AG09309 (cell line): Measurements from ENCODE around the gene FAM83F.

ENCODE experiments used
- DNase-seq: peaks from one replicate; pipeline ENCODE4 v3.0.0-alpha.2; 2010; ENCODE audit warnings: low read depth
- H3K4me3 ChIP-seq: 2 replicates; pipeline ENCODE4 v1.5.1; 2011; ENCODE audit warnings: mild to moderate bottlenecking, low read depth, low read length, moderate library complexity; ENCODE audit not compliant: control insufficient read depth
- CTCF ChIP-seq: IDR thresholded peaks from 2 replicates; pipeline ENCODE4 v1.5.1; 2011; ENCODE audit warnings: mild to moderate bottlenecking, low read depth, low read length, inconsistent platforms; ENCODE audit not compliant: insufficient read depth, control insufficient read depth; ENCODE audit errors: missing control alignments

FAM83F gene

GRCh38 chr22:40029189-40029890 lies 34.6 kb downstream of the FAM83F start:
- no peak for TF ChIP-seq CTCF
- no peak overlapping the region for H3K4me3 ChIP-seq

DNA sequence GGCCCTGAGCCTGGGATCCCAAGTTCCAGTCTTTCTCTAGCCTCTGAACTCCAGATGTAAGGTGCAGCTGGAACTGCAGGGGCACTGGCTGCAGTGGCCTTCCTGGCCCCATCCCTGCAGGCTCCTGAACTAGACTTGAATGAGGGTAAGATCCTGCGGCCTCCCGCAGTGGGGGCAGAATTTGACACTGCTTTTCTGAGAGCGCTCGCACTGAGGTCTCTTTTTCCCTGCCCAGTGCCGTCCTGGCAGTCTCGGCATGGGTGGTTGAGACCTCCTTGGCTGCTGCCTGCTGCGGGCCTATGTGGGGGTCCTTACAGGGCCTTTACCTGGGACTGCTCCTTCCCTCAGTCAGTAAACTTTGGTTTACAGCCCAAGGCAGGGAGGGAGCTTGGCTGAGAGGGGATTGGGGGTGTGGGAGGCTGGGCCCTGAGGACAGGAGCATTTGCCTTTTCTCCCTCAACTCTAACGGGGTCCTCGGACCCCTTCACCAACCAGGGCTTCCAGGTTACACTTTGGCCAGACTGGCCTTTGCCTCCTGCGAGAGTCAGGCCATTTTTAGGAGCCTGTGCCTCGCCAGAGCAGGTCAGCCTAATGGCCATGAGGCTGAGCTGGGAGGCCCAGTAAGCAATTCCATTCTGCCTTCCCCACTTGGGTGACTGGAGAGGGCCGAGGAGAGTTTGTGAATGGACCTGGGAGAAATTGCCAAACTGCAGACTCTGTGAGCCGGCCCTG lies 35.4 kb downstream of the FAM83F start:
- H3K4me3 ChIP-seq, result no peak overlapping the region
- TF ChIP-seq CTCF, result no peak
- DNase-seq, result no peak

More at GRCh38 chr22:40029189-40029890, 34.6 kb downstream of the FAM83F start:
- DNase-seq, result no peak

- no peak for DNase-seq
- H3K4me3 ChIP-seq, result no peak overlapping the region
- TF ChIP-seq CTCF, result no peak
Observed at GRCh38 chr22:40030758-40031095, 36.0 kb downstream of the FAM83F start.

GRCh38 chr22:40031766-40032470 lies 37.2 kb downstream of the FAM83F start:
- no peak for TF ChIP-seq CTCF

GRCh38 chr22:40033586-40034380 lies 39.0 kb downstream of the FAM83F start:
- no peak overlapping the region for H3K4me3 ChIP-seq
- DNase-seq, result no peak
- no peak for TF ChIP-seq CTCF

More at GRCh38 chr22:40031766-40032470, 37.2 kb downstream of the FAM83F start:
- H3K4me3 ChIP-seq, result no peak overlapping the region
- DNase-seq, result no peak

DNA sequence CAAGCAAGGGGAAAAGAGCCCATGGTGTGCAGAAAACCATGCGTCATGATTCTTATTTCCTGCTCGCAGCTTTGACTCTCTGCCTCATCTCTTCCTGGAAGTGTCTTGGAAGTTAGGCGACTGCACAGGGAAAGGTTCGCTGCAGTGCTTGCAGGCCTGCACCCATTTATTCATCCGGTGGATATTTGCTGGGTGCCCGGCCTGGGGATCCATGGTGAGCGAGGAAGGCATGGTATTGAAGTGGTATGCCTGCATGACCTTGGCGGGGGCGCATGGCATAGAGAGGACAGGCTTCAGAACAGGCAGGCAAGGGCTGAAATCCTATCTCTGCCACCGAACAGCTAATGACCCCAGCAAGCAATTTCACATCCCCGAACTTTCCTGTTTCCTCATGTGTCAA lies 40.6 kb downstream of the FAM83F start:
- DNase-seq, result no peak
- no peak overlapping the region for H3K4me3 ChIP-seq
- no peak for TF ChIP-seq CTCF
